Measurements from ENCODE around the gene USP43.

- no peak for TF ChIP-seq ZNF274 (IDR thresholded peaks at IDR 0.05; ENCODE audit: low read depth, low read length)
- no peak for TF ChIP-seq YY1 (IDR thresholded peaks at IDR 0.05; ENCODE audit: insufficient read depth, insufficient read length)
- no peak for TF ChIP-seq SUZ12 (IDR thresholded peaks at IDR 0.05; ENCODE audit: extremely low read depth, insufficient read depth, insufficient read length)
Observed at GRCh38 chr17:9611557-9611956, 33.8 kb upstream of the USP43 start.
